ENCODE measurements around the gene RTN4R. TPM values are rescaled to one million over a fixed set of nuclear protein-coding genes. Genes with fewer than 3 reads are reported as not detected.
A peak's percentile ranks its signal among the peaks of the same experiment; 100 is the strongest.

The RTN4R gene
- total and polyA plus RNA-seq, 9 of the 15 experiments (the other 6 are each of a cell fraction or from before 2014, with no cell fraction given): 0.04 to 2.8 (median 1.4) TPM; not detected in 3

DNA sequence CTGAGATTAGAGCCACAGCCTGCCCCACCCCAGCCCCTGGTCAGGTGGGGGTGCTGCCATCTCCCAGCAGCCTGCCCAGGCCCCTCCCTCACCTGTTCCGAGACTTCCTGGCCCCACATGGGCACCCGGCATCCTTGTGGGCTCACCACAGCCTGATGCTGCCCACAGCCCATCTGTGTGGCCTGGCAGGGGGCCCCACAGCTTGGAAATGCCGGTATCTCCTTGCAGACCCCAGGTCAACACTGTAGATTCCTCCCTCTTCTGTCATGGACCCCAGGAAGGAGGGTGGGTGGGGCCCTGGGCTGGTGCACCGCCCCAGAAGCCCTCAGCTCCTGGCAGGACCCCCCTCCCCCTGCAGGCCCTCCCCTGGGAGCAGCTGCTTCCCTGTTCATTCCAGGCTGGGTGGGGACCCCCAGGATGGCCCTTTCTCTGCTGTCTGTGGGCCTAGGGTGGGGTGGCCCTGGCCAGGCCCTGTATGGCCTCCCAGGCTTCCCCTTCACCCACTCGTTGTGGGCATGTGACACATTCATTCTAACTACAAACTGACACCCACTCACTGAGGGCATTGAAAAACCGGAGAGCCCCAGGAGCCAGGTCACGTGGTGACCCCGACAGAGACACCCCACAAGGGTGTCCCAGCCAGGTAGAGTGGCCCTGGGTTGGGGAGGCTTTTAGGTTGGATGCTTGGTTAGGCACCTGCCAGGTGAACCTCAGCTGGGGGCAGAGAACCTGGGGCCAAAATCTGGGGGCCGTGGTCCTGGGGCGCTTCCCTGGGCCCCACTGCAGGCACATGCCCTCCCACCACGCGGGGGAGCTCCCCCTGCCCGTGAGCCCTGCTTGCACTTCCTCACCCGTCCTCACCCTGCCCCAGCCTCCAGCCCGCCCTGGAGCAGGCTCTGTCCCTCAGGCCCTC lies 73.2 kb downstream of the RTN4R start:
- CTCF ChIA-PET (ENCODE audit: low intra/inter-chr PET ratio): no interaction called here
- in situ Hi-C loops (cut with MboI): no loop called here
- Histone ChIP-seq H4K20me1 (replicated peaks; ENCODE audit: control insufficient read depth, insufficient read depth, low read length) (peaks cover 45% of the 10 kb centered on the region), H3K27me3 (ENCODE audit: control insufficient read depth in 2 of 2, insufficient read depth in 2 of 2, low read length in 2 of 2) (peaks cover 84 to 95% of the 10 kb centered on the region in 2 experiments), H3K36me3 (ENCODE audit: control insufficient read depth, insufficient read depth, low read length) (no peaks in the 10 kb centered on the region), H3K9me3 (replicated peaks; ENCODE audit: control insufficient read depth, insufficient read depth, low read depth, low read length) (no peaks in the 10 kb centered on the region), H2AFZ (ENCODE audit: low read depth, low read length) (no peak overlapping the region), H3K27ac (ENCODE audit: extremely low read depth, low read depth, low read length) (no peak overlapping the region), H3K4me1 (replicated peaks in 1 of 2; ENCODE audit: control insufficient read depth in 2 of 2, insufficient read depth in 2 of 2, low read length in 2 of 2) (peaks cover 0 to 49% of the 10 kb centered on the region in 2 experiments; a peak in 2 of 5 replicates), H3K9me1 (ENCODE audit: control insufficient read depth, insufficient read depth, low read length) (peaks cover 3% of the 10 kb centered on the region), H3K9ac (ENCODE audit: insufficient read depth in 1 of 2, low read depth in 2 of 2, low read length in 2 of 2) (peak overlapping the region in 1 of 2 experiments; percentile 5; a peak in 1 of 4 replicates), H3K79me2 (ENCODE audit: control insufficient read depth, insufficient read depth, low read length) (no peaks in the 10 kb centered on the region), H3K4me2 (ENCODE audit: insufficient read depth, low read length) (no peak overlapping the region), H3K4me3 (no peak overlapping the region)
- 2% methylated on average over 15 of the region's 15 CpGs for WGBS (ENCODE audit: insufficient coverage, low coverage, missing lambda C conversion rate)
- intact Hi-C loops (cut with micrococcal nuclease): loop anchor here (5.0 kb wide), 1 partner anchor 38 kb away; no protein-coding TSS in a partner anchor
- BruUV-seq (replicated peaks): no TSS peak
- FAIRE-seq (no peak), ATAC-seq (peak; percentile 27; the same call in 2 of the 3 replicates), DNase-seq (ENCODE audit: extremely low read depth in 1 of 4, low spot score in 3 of 4) (no peak)
- POLR2A ChIA-PET: interaction anchor here (0.6 to 1.7 kb wide), 5 partner anchors 8 to 714 kb away, joined by 3 to 10 read pairs (median 6); no protein-coding TSS in a partner anchor
- TF ChIP-seq JUND (IDR thresholded peaks at IDR 0.05; ENCODE audit: borderline replicate concordance, low read depth, low read length): no peak
- TF ChIP-seq JUND (tag; IDR thresholded peaks at IDR 0.05; ENCODE audit: borderline replicate concordance, low read depth, low read length): no peak
- no peak for TF ChIP-seq SRSF1 (IDR thresholded peaks at IDR 0.05; ENCODE audit: low read depth, low read length)
- no peak for TF ChIP-seq BRCA1 (IDR thresholded peaks at IDR 0.05)
- TF ChIP-seq BRCA1 (CRISPR knock-in tag; IDR thresholded peaks at IDR 0.05): peak; percentile 73; the same call in 1 of the 2 replicates
- TF ChIP-seq TBL1XR1 (IDR thresholded peaks at IDR 0.05; ENCODE audit: low read length in 2 of 2): no peak
- TF ChIP-seq HDAC3 (IDR thresholded peaks at IDR 0.05; ENCODE audit: borderline replicate concordance, partially characterized antibody): no peak
- TF ChIP-seq ZNF695 (CRISPR knock-in tag; IDR thresholded peaks at IDR 0.05): no peak
- no peak for TF ChIP-seq RFX1 (IDR thresholded peaks at IDR 0.05)
- TF ChIP-seq ZNF324 (CRISPR knock-in tag; IDR thresholded peaks at IDR 0.05): no peak
- TF ChIP-seq, protein P1, sequence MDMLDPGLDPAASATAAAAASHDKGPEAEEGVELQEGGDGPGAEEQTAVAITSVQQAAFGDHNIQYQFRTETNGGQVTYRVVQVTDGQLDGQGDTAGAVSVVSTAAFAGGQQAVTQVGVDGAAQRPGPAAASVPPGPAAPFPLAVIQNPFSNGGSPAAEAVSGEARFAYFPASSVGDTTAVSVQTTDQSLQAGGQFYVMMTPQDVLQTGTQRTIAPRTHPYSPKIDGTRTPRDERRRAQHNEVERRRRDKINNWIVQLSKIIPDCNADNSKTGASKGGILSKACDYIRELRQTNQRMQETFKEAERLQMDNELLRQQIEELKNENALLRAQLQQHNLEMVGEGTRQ (CRISPR knock-in tag; IDR thresholded peaks at IDR 0.05): peak; percentile 72
- TF ChIP-seq, protein P2, sequence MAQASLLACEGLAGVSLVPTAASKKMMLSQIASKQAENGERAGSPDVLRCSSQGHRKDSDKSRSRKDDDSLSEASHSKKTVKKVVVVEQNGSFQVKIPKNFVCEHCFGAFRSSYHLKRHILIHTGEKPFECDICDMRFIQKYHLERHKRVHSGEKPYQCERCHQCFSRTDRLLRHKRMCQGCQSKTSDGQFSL (CRISPR knock-in tag; IDR thresholded peaks at IDR 0.05): peak; percentile 58; the same call in 1 of the 2 replicates
- TF ChIP-seq, protein P2 (tag; IDR thresholded peaks at IDR 0.05): no peak
- TF ChIP-seq CBX5 (IDR thresholded peaks at IDR 0.05; ENCODE audit: borderline replicate concordance, low read depth): no peak
- TF ChIP-seq, protein P3, sequence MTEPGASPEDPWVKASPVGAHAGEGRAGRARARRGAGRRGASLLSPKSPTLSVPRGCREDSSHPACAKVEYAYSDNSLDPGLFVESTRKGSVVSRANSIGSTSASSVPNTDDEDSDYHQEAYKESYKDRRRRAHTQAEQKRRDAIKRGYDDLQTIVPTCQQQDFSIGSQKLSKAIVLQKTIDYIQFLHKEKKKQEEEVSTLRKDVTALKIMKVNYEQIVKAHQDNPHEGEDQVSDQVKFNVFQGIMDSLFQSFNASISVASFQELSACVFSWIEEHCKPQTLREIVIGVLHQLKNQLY (CRISPR knock-in tag; conservative IDR thresholded peaks at IDR 0.05): no peak
- TF ChIP-seq, protein P4, sequence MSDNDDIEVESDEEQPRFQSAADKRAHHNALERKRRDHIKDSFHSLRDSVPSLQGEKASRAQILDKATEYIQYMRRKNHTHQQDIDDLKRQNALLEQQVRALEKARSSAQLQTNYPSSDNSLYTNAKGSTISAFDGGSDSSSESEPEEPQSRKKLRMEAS (CRISPR knock-in tag; IDR thresholded peaks at IDR 0.05): peak; percentile 49; the same call in 1 of the 2 replicates
- no peak for TF ChIP-seq ZNF507 (tag; conservative IDR thresholded peaks at IDR 0.05)
- TF ChIP-seq FOXM1 (IDR thresholded peaks at IDR 0.05; ENCODE audit: low read depth): no peak
- no peak for TF ChIP-seq FOXM1 (CRISPR knock-in tag; IDR thresholded peaks at IDR 0.05; ENCODE audit: low read depth)
- TF ChIP-seq ZEB2 (IDR thresholded peaks at IDR 0.05): no peak

Measured in K562 (cell line).